ENCODE data around the gene MSH5. TPM values are rescaled to one million over a fixed set of nuclear protein-coding genes. Genes with fewer than 3 reads are reported as not detected.

MSH5 gene
- total RNA-seq, 1 donor from 2014 or later: 4.2 TPM

GRCh38 chr6:31729979-31730630 is 9.7 kb upstream of the MSH5 start:
- DNase-seq: peak; percentile 27

GRCh38 chr6:31730631-31731086 is 9.1 kb upstream of the MSH5 start:
- DNase-seq: no peak

DNA sequence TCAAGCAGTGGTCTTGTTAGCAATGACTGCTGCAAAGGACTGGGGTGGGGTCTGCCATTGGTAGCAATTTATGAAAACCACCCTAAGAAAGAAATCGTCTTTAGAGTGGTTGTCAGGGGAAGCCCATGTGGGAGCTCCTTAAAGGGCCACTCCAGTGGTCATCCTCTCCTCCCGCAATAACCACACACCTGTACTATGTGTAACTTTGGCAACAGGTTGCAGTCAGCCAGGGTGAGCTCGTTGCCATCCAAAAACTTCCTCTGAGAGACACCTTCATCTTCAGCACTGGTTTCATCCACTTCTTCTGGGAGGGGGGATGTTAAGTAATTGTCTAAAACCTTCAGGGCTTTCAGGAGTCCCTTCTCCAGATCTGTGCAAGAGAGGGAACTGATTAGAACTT is 7.8 kb upstream of the MSH5 start:
- no peak for DNase-seq

DNA sequence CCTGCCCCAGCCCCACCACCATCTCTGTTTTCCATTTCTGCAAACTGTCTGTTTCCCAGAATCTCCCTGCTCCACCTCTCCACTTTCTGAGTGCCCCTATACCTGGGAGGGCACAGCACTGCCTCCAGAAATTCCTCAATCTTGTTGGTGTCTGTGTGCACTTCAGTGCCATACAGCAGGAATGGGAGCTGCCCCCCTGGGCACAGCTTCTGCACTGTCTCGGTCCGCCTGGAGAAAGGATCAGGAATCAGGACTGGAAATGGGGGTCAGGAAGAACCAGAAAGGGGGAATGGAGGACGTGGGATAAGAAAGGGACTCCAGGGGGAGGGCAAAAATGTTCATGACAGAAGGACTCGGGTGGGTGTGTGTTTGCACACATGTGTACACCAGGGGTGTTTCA is 6.1 kb upstream of the MSH5 start:
- DNase-seq: no peak

DNA sequence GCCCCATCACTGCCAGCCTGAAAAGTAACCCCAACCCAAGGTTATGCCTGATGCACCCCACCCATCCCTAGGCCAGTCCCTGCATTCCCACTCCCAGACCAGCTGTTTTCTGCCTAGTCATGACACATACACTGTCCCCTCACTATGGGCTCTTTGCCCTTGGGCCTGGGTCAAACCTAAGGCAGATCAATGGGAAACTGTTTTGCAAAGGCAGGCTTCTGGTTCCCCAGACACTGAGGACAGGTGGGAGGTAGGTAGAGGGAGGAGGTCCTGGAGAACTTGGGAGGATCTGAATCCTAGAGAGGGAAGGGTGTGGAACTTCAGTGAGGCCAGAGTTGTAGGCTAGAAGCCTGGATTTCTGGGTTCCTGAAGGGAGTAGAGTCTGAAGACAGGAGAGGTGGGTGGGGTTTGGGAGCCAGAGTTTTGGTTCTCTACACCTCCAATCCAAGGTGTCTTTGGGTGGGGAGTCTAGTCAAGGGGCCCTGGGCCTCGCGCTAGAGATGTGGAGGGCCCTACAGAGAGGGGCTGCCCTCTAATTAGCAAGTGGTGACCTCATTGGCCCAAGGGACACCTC is 5.5 kb upstream of the MSH5 start:
- no peak for DNase-seq

DNA sequence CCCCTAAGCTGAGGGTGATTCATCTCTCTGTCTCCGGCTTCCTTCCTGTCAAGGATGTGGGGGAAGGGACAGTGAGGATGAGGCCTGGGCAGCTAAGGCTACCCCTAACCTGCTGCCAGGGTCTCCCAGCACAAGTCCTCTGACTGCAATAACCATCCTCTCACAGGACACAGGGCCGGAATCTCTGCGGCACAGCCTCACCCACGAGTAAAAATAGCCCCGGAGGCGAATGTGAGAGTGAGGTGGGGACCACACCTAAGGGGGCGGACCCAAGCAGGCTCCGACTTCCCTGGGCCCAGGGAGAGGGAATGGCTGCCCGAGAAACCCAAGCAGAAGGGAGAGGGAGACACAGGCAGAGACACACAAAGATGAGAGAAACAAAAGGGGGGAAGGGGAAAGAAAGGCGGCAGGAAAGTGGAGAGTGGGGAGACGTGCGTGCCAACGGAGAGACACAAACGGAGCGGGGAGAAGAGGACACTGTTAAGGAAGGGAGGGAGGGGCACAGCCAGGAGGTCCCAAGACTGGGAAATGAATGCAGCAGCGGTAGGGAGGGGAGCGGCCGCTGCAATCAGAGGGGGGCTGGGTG is 4.9 kb upstream of the MSH5 start:
- DNase-seq: no peak

GRCh38 chr6:31736021-31736767 is 3.6 kb upstream of the MSH5 start, which contains the start of gene CLIC1:
Gene CLIC1, minus strand, starts transcription at chr6:31736530. Its CDS starts 230 bp downstream, at chr6:31736300.
- no peak for DNase-seq

DNA sequence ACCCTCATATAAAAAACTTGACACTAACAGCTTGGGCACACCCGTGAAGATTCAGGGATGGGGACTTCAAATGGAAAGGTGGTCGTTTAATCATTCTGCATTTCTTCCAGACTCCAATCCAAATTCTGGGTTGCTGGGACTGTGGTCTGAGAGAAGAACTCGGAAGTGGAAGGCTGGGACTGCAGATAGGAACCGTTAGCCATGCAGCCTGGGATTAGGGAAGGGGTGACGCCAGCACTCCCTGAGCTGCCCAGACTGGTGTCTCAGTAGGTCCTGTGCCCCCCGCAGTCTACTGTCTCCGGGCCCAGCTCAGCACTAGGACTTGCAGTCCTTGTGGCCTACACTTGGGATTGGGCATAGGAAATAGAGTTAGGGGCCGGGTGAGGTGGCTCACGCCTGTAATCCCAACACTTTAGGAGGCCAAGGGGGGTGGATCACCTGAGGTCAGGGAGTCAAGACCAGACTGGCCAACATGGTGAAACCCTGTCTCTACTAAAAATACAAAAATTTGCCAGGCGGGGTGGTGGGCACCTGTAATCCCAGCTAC is 3.0 kb upstream of the MSH5 start:
- DNase-seq: no peak

DNA sequence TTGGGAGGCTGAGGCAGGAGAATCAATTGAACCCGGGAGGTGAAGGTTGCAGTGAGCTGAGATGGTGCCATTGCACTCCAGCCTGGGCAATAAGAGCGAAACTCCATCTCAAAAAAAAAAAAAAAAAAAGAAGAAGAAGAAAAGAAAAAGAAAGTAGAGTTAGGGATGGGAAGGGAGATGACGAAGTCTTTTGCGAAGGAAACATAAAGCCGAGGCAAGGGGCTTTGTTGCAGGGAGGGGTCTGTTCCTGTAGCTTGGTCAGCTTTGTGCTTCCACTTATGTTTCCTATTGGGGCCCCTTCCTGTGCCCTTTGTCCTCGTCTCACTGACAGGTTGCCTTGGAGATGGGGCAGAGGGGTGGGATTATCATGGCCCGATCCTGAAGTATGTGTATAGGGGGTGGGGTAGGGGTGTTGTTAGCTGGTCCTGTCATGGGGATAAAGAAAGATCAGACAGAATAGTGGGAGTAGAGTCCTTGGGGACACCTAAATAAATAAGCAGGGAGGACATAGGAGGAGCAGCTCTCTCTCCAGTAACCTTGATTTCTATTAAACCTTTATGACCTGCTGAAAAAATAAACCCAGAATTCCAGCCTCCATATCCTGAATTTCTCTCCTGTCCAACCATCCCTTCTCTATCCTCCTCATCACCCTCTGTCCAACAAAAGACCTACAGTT is 2.4 kb upstream of the MSH5 start:
- DNase-seq: no peak

GRCh38 chr6:31737991-31738979 is 1.5 kb upstream of the MSH5 start:
- DNase-seq: no peak

- no peak for DNase-seq
Observed at GRCh38 chr6:31740397-31741223, 805 bp downstream of the MSH5 start.

GRCh38 chr6:31741815-31742214 is 2.0 kb downstream of the MSH5 start:
- no peak for DNase-seq

DNA sequence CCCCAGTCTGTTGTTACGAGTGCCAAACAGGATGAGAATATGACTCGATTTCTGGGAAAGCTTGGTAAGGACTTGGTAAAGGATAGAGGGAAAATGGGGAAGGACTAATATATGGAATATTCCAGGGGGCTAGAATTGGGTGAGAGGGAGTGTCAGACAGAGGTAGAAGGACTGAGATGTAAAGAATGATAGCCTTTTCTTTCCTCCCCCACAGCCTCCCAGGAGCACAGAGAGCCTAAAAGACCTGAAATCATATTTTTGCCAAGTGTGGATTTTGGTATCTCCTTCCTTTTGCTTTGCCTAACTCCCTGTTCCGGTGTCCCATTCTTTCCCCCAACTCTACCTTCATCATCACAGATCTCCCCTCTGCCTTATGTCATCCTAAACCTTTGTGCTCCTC is 3.1 kb downstream of the MSH5 start:
- DNase-seq: no peak

GRCh38 chr6:31744422-31744821 is 4.6 kb downstream of the MSH5 start:
- DNase-seq: no peak

DNA sequence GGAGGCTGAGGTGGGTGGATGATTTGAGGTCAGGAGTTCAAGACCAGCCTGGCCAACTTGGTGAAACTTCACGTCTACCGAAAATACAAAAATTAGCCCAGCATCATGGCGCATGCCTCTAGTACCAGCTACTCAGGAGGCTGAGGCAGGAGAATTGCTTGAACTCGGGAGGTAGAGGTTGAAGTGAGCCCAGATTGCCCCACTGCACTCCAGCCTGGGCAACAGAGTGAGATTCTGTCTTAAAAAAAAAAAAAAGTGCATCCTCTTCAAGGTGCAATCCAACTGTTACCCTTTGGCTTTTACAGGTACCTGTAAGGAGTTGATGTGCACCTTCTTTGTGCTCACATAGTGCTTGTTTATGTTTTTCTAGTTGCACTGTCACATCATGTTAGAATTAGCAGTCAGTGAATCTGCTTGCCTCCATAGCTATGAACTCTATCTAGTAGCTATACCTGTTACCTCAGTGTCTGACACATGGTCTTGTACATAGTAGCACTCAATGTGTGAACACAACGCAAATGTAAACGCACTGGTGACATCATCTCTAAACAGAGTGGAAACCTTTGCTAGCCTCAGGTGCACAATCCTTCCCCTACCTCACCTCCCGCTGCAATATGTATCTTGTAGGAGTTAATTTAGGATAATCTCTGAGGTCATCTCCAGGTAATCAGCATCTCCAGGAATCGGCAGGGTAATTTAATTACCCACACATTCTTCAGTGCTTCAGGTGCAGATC is 9.7 kb downstream of the MSH5 start:
- DNase-seq: no peak

- DNase-seq: no peak
Observed at GRCh38 chr6:31750411-31751022, 10.7 kb downstream of the MSH5 start.

DNA sequence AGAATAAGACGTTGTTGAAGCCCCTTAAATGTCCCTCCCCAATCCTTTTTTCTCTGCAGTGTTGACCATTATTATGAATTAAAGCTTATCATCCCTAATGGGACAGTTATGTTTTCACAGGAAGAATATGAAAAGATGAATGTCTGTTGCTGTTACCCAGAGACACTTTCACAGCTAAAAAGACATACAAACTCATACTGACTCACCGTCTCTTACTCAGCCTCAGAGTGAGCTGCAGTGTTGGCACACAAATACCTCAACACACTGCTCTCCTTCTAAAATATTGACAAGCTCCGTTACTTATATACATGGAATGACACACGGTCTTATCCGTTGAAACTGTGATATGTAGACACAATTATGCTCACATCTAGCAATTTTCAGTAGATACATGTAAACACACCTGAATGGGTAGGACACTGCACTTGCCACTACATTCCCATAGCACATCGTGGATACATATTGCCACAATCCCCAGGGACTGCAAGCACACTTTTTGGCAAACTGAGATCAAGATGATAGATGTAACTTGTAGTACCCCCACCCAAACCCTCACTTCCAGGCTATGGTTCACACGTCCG is 13.0 kb downstream of the MSH5 start:
- no peak for DNase-seq

DNA sequence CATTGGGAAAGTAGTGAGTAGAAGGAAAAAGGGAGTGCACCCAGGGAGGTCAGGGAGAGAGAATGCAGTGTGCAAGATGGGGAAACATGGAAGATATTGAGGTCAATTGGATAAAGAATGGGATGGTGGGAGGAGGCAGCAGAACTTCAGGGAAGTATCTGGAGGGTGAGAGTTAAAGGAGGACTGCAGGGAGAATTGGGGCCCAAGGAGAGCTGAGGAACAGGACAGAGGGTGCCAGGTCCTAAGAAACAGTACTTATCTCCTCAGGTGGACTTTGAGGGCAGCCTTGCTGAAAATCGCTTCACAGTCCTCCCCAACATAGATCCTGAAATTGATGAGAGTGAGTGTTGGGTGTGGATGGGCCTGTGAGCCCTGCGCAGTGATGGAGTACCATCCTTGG is 18.5 kb downstream of the MSH5 start:
- DNase-seq: no peak

GRCh38 chr6:31760790-31761189 is 21.0 kb downstream of the MSH5 start:
- no peak for DNase-seq

Data from occipital lobe (tissue), 2 donors.